Esophagus squamous epithelium (tissue), 5 donors: ENCODE results near the gene TAS2R14. TPM values are rescaled to one million over a fixed set of nuclear protein-coding genes. Genes with fewer than 3 reads are reported as not detected.

Experiments used
- DNase-seq: peaks from one replicate; lab custom pipeline; 2025; lab: John Stamatoyannopoulos, UW
- H3K27ac ChIP-seq, 4 donors: fragments of 200-600 bp; sonication (generic); one replicate each; pipeline ENCODE4 v1.5.1; 2016 to 2019; ENCODE audit warnings: mild to moderate bottlenecking in 1 of 4
- H3K27me3 ChIP-seq, 4 donors: fragments of 200-600 bp; sonication (generic); 1 replicate in 3 of 4; 2 replicates in 1 of 4; pipeline versions ENCODE4 v1.5.1 to v1.6.0; 2017 to 2021; ENCODE audit warnings: antibody characterized with exemption in 1 of 4
- H3K36me3 ChIP-seq, 3 donors: fragments of 200-600 bp; sonication (generic); one replicate each; pipeline ENCODE4 v1.5.1; 2016 to 2019
- H3K4me1 ChIP-seq, 3 donors: fragments of 200-600 bp; sonication (generic); one replicate each; pipeline ENCODE4 v1.5.1; 2017 to 2019
- H3K4me3 ChIP-seq, 4 donors: fragments of 200-600 bp; sonication (generic); 1 replicate in 3 of 4; 2 replicates in 1 of 4; pipeline ENCODE4 v1.5.1; 2016 to 2019; ENCODE audit warnings: mild to moderate bottlenecking in 2 of 4, moderate library complexity in 1 of 4
- H3K9me3 ChIP-seq, 3 donors: fragments of 200-600 bp; sonication (generic); one replicate each; pipeline ENCODE4 v1.5.1; 2016 to 2019
- POLR2A ChIP-seq, 4 donors: fragments of 450-650 bp; IDR thresholded peaks; one replicate each; pipeline ENCODE4 v1.6.1; 2017; ENCODE audit warnings: antibody characterized with exemption in 4 of 4, mild to moderate bottlenecking in 4 of 4, moderate library complexity in 3 of 4
- WGBS, 2 donors: methylation state at CpG; one replicate each; pipeline ENCODE4 v1.1.5; 2018; 5-methylcytosine and 5-hydroxymethylcytosine counted together
- intact Hi-C: fragments of 100-400 bp; cut with DNase I; formaldehyde crosslinking; loops from one replicate; pipeline ENCODE4 v1.15.0; 2022
- total RNA-seq, 4 donors: library from RNA; depleted of rRNA; stranded (reverse); fragments of >200 nt; gene quantifications; one replicate each; pipeline ENCODE4 v1.1.0, GENCODE V29; 2016
- TF ChIP-seq, protein P1 (sequence below), 6 experiments: fragments of 450-650 bp in 4 of 6; fragments of 200-600 bp in 2 of 6; sonication (generic) in 2 of 6; IDR thresholded peaks; one replicate each; pipeline ENCODE4 v1.5.1; 2016 to 2019; ENCODE audit warnings: antibody characterized with exemption in 6 of 6, mild to moderate bottlenecking in 4 of 6, moderate library complexity in 4 of 6
- donor health status: DM: yes; HTN: yes; CAD: no.

TAS2R14 gene, protein sequence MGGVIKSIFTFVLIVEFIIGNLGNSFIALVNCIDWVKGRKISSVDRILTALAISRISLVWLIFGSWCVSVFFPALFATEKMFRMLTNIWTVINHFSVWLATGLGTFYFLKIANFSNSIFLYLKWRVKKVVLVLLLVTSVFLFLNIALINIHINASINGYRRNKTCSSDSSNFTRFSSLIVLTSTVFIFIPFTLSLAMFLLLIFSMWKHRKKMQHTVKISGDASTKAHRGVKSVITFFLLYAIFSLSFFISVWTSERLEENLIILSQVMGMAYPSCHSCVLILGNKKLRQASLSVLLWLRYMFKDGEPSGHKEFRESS
- total RNA-seq: 1 to 10 TPM in 3 of 4 donors, under 1 TPM in 1; 0.80 to 3.2 (median 1.7) TPM

DNA sequence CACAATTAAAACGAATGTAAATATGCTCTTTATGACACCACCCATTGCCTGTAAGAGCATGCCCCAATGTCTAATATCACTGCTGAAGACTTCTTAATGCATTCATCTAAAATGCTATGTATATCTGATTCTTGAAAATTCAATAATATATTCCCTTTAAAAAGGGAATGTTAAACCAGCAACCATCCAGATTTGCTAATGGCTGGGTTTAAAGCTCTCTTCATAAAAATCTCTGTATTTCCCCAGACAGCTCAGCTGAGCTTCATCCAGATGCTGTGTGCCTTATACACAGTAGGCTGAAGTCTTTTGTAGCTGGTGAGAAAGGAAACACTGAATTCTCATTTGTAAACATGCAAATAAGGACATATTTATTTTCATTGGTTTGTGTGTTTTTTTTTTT is at the start of gene TAS2R14:
TSS of gene TAS2R14 (minus strand) at position 101 of the 400 bp plus-strand sequence. CDS start at position 45, 56 bp downstream.
- H3K36me3 ChIP-seq: no peaks in the 10 kb centered on the region
- H3K4me1 ChIP-seq: peaks cover 0 to 3% (median 0%) of the 10 kb centered on the region in 3 donors
- no peak for TF ChIP-seq POLR2A (IDR thresholded peaks at IDR 0.05)
- TF ChIP-seq, protein P1, sequence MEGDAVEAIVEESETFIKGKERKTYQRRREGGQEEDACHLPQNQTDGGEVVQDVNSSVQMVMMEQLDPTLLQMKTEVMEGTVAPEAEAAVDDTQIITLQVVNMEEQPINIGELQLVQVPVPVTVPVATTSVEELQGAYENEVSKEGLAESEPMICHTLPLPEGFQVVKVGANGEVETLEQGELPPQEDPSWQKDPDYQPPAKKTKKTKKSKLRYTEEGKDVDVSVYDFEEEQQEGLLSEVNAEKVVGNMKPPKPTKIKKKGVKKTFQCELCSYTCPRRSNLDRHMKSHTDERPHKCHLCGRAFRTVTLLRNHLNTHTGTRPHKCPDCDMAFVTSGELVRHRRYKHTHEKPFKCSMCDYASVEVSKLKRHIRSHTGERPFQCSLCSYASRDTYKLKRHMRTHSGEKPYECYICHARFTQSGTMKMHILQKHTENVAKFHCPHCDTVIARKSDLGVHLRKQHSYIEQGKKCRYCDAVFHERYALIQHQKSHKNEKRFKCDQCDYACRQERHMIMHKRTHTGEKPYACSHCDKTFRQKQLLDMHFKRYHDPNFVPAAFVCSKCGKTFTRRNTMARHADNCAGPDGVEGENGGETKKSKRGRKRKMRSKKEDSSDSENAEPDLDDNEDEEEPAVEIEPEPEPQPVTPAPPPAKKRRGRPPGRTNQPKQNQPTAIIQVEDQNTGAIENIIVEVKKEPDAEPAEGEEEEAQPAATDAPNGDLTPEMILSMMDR (IDR thresholded peaks at IDR 0.05): no peak
- peaks cover 0 to 4% (median 0%) of the 10 kb centered on the region in 3 donors for H3K9me3 ChIP-seq
- intact Hi-C loops: no loop called here
- 56 to 67% methylated on average over 1 of the region's 1 CpG for WGBS, 2 donors
- no peak within 1 kb of the TSS for H3K27ac ChIP-seq
- H3K27me3 ChIP-seq: no peaks in the 10 kb centered on the region
- no peak for DNase-seq
- H3K4me3 ChIP-seq: no peak within 1 kb of the TSS

DNA sequence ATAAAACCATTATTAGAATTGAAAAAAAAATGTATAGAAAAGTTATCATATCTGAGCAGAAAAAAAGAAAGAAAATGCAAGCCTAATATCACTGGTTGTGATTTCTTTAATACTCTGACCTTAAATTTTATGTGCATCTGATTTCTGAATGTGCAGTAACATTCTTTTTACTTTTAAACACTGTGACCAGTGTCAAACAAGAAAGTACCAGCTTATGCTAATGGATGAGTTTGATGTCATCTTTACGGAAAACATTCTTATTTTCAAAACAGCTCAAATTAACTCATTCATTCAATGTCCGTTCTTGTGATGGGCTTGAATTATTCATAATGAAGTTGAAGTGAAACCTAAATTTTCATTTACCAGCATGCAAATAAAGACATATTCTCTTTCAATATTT is 47.7 kb upstream of the TAS2R14 start, which contains the start of gene TAS2R50:
TSS of gene TAS2R50 (minus strand) at position 101 of the 400 bp plus-strand sequence. CDS start at position 49, 52 bp downstream.
- no peaks in the 10 kb centered on the region for H3K4me1 ChIP-seq
- H3K9me3 ChIP-seq: peaks cover 0 to 5% (median 0%) of the 10 kb centered on the region in 3 donors
- H3K27ac ChIP-seq: no peak within 1 kb of the TSS
- WGBS, 2 donors: 45 to 47% methylated on average over 2 of the region's 2 CpGs
- H3K4me3 ChIP-seq: no peak within 1 kb of the TSS
- intact Hi-C loops: no loop called here
- no peak for DNase-seq
- no peaks in the 10 kb centered on the region for H3K27me3 ChIP-seq
- TF ChIP-seq, protein P1 (IDR thresholded peaks at IDR 0.05): no peak
- TF ChIP-seq POLR2A (IDR thresholded peaks at IDR 0.05): no peak
- no peaks in the 10 kb centered on the region for H3K36me3 ChIP-seq

DNA sequence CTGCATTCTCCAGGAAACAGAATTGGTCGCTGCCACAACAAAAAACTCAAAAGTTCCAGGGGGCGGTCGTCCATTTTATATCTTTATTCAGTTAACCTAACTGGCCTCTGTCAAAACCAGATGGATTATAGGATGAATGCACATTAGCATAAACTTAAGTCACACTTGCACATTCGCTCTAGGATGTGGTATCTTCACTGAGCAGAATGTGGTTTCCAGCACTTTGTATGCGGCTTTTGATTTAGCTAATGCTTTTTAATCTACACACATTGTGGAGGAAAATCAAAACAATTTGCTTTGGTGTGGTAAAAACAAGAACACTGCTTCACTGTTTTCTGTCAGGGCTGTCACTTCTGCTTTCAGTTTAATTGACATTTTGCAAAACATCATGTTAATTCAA is 43.2 kb upstream of the TAS2R14 start:
- DNase-seq: no peak
- TF ChIP-seq, protein P1 (IDR thresholded peaks at IDR 0.05): no peak
- no peak for TF ChIP-seq POLR2A (IDR thresholded peaks at IDR 0.05)
- 87 to 88% methylated on average over 5 of the region's 5 CpGs for WGBS, 2 donors
- Histone ChIP-seq H3K36me3 (no peaks in the 10 kb centered on the region), H3K9me3 (no peaks in the 10 kb centered on the region), H3K4me1 (no peaks in the 10 kb centered on the region), H3K27me3 (no peaks in the 10 kb centered on the region), H3K27ac (no peak overlapping the region), H3K4me3 (no peak overlapping the region)
- intact Hi-C loops: no loop called here

DNA sequence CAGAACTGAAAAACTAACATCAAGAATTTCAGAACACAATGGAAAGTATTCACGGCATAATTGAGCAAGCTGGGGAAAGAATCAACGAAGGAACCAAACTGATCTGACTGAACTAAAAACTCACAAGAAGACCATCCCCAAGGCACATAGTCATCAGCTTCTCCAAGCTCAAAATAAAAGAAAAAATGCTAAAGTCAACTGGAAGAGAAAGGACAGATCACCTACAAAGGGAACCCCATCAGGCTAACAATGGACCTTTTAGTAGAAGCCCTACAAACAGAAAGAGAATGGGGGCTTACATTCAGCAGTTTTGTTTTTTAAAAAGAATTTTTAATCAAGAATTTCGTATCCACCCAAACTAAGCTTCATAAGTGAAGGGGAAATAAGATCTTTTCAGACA is 35.9 kb upstream of the TAS2R14 start:
- WGBS, 2 donors: 83 to 89% methylated on average over 3 of the region's 3 CpGs
- no peak for DNase-seq
- H3K4me1 ChIP-seq: no peaks in the 10 kb centered on the region
- intact Hi-C loops: no loop called here
- no peaks in the 10 kb centered on the region for H3K27me3 ChIP-seq
- TF ChIP-seq, protein P1 (IDR thresholded peaks at IDR 0.05): no peak
- TF ChIP-seq POLR2A (IDR thresholded peaks at IDR 0.05): no peak
- no peak overlapping the region for H3K27ac ChIP-seq
- H3K9me3 ChIP-seq: no peaks in the 10 kb centered on the region
- no peak overlapping the region for H3K4me3 ChIP-seq
- no peaks in the 10 kb centered on the region for H3K36me3 ChIP-seq

DNA sequence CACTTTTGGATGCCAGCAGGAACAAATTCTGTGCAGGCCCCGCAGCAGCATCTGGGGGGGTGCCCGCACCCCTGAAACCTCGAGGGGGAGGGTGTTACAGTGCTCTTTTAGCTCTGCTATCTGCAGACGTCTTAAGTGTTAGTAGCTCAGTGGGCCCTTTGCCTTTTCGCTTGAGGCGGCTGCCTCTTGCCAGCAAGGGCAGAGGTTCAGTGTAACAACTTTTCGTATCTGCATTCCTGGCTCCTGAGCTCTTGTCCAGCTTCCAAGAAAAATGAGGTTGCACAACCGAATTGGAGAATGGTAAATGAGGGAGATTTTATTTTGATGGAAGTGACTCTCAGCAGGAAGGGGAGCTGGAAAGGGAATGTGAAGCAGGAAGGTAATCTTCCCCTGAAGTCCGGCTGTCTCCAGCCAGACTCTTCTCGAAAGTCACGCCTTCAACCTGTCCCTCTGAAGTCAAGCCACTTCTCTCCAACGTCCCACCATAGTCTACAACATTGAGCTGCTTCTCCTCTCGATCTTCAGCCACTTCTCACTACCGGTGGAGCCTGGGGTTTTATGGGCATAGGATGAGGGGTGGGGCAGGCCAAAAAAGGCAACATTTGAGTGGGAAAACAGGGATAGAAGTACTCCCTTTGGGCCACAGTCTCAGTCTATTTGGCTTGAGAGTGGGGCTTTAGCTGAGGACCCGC is 29.8 kb upstream of the TAS2R14 start:
- Histone ChIP-seq H3K27ac (no peak overlapping the region), H3K9me3 (no peaks in the 10 kb centered on the region), H3K27me3 (no peaks in the 10 kb centered on the region), H3K4me3 (no peak overlapping the region), H3K4me1 (peaks cover 0 to 10% (median 0%) of the 10 kb centered on the region in 3 donors), H3K36me3 (no peaks in the 10 kb centered on the region)
- TF ChIP-seq, protein P1 (IDR thresholded peaks at IDR 0.05): no peak
- TF ChIP-seq POLR2A (IDR thresholded peaks at IDR 0.05): no peak
- 47 to 70% methylated on average over 11 to 15 of the region's 15 CpGs for WGBS, 2 donors
- intact Hi-C loops: no loop called here
- DNase-seq: no peak
